DND-41 (cell line): ENCODE data around the gene DNAH11.

Experiments
- ATAC-seq: fragments of 200-7000 bp; cut with Tn5 transposase; 3 replicates; pipeline ENCODE4 v1.9.1; 2021; ENCODE audit warnings: low read depth; ENCODE audit not compliant: insufficient read depth
- DNase-seq: peaks from one replicate; pipeline ENCODE4 v3.0.0-alpha.2; 2020
- H2AFZ ChIP-seq: 2 replicates; pipeline ENCODE4 v1.6.0; 2012; ENCODE audit warnings: low read depth, low read length
- H3K27ac ChIP-seq: 2 replicates; pipeline ENCODE4 v1.5.1; 2012; ENCODE audit warnings: low read length, inconsistent platforms
- H3K27me3 ChIP-seq: fragments of 200-600 bp; sonication (generic); 2 replicates; pipeline ENCODE4 v1.6.0; 2012; ENCODE audit warnings: low read length, mild to moderate bottlenecking, inconsistent platforms; ENCODE audit not compliant: insufficient read depth, poor library complexity
- H3K36me3 ChIP-seq: 2 replicates; pipeline ENCODE4 v1.5.1; 2012; ENCODE audit warnings: low read length, inconsistent platforms; ENCODE audit not compliant: insufficient read depth
- H3K4me1 ChIP-seq: 2 replicates; pipeline ENCODE4 v1.5.1; 2012; ENCODE audit warnings: mild to moderate bottlenecking, low read length; ENCODE audit not compliant: insufficient read depth
- H3K4me2 ChIP-seq: 2 replicates; pipeline ENCODE4 v1.6.0; 2012; ENCODE audit warnings: mild to moderate bottlenecking, moderate library complexity, low read length, inconsistent platforms; ENCODE audit not compliant: insufficient read depth
- H3K4me3 ChIP-seq, 2 experiments: fragments of 200-600 bp in 1 of 2; shearing (Covaris generic) in 1 of 2; 2 replicates each; pipeline ENCODE4 v1.5.1; 2012 to 2016; ENCODE audit warnings: inconsistent platforms in 2 of 2, low read length in 2 of 2, mild to moderate bottlenecking in 2 of 2, low read depth in 1 of 2, moderate library complexity in 1 of 2
- H3K79me2 ChIP-seq: 2 replicates; pipeline ENCODE4 v1.6.0; 2012; ENCODE audit warnings: low read length, inconsistent platforms; ENCODE audit not compliant: insufficient read depth
- H3K9ac ChIP-seq: 2 replicates; pipeline ENCODE4 v1.6.0; 2012; ENCODE audit warnings: low read depth, mild to moderate bottlenecking, inconsistent platforms, low read length, moderate library complexity
- H3K9me3 ChIP-seq: 2 replicates; pipeline ENCODE4 v1.5.1; 2012; ENCODE audit warnings: low read length, moderate library complexity, mild to moderate bottlenecking, inconsistent platforms; ENCODE audit not compliant: insufficient read depth, severe bottlenecking
- H4K20me1 ChIP-seq: 2 replicates; pipeline ENCODE4 v1.6.0; 2012; ENCODE audit warnings: low read length; ENCODE audit not compliant: insufficient read depth
- EZH2 ChIP-seq: IDR thresholded peaks from 3 replicates; pipeline ENCODE4 v1.6.1; 2012; ENCODE audit warnings: borderline replicate concordance, low read depth, mild to moderate bottlenecking, moderate library complexity, low read length, inconsistent platforms; ENCODE audit not compliant: severe bottlenecking
- TF ChIP-seq, protein P1 (sequence below): IDR thresholded peaks from 2 replicates; pipeline ENCODE4 v1.5.1; 2012; ENCODE audit warnings: borderline replicate concordance, low read length, moderate library complexity, mild to moderate bottlenecking; ENCODE audit not compliant: poor library complexity, severe bottlenecking; ENCODE audit errors: extremely low read depth

The DNAH11 gene

DNA sequence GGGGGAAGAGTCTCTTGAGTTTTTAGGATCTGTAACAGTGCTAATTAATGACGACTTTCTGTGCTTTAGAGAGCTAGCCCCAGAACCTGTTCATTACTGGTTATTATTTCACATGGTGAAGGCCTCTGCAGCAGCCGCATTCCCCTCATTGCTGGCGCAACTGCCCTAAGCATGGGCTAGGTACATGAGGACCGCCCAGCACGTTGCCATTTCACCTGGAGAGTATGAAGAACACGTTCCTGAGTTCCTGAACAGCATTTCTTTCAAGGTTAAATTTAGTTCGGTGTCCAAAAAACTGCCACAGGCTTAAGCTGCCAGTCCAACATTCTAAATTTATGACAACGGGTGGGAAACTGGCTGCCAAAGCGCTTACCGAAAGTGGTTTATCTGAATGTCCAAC lies 177.0 kb downstream of the DNAH11 start:
- H3K27me3 ChIP-seq, result peaks cover 4% of the 10 kb centered on the region
- no peak overlapping the region for H3K9ac ChIP-seq
- H3K36me3 ChIP-seq, result no peaks in the 10 kb centered on the region
- H3K4me3 ChIP-seq, result no peak overlapping the region
- H3K9me3 ChIP-seq, result no peaks in the 10 kb centered on the region
- no peak overlapping the region for H2AFZ ChIP-seq
- TF ChIP-seq, protein P1, sequence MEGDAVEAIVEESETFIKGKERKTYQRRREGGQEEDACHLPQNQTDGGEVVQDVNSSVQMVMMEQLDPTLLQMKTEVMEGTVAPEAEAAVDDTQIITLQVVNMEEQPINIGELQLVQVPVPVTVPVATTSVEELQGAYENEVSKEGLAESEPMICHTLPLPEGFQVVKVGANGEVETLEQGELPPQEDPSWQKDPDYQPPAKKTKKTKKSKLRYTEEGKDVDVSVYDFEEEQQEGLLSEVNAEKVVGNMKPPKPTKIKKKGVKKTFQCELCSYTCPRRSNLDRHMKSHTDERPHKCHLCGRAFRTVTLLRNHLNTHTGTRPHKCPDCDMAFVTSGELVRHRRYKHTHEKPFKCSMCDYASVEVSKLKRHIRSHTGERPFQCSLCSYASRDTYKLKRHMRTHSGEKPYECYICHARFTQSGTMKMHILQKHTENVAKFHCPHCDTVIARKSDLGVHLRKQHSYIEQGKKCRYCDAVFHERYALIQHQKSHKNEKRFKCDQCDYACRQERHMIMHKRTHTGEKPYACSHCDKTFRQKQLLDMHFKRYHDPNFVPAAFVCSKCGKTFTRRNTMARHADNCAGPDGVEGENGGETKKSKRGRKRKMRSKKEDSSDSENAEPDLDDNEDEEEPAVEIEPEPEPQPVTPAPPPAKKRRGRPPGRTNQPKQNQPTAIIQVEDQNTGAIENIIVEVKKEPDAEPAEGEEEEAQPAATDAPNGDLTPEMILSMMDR, result no peak
- TF ChIP-seq EZH2, result no peak
- H3K27ac ChIP-seq, result no peak overlapping the region
- ATAC-seq, result no peak
- H3K4me2 ChIP-seq, result no peak overlapping the region
- H4K20me1 ChIP-seq, result no peaks in the 10 kb centered on the region
- H3K4me1 ChIP-seq, result no peaks in the 10 kb centered on the region
- H3K79me2 ChIP-seq, result no peaks in the 10 kb centered on the region
- DNase-seq, result no peak

DNA sequence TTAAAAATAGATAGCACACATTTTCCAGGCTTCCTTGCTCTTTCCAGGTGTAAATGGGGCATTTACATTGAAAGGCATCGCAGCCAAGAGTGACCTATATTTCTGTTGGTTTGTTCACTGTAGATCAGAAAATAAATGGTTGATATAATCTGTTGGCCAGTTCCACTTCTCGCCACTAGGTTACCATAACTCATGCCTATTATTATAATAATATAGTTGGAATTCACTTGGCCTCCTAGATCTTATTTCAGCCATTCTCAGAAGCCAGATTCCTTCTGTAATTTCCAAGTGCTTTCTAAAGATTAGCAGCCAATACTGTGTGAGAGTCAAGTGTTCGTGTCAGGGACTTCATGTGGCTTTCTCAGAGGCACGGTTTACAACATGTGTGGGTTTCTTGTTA lies 179.5 kb downstream of the DNAH11 start:
- Histone ChIP-seq H3K4me3 (no peak overlapping the region), H3K9ac (no peak overlapping the region), H3K79me2 (no peaks in the 10 kb centered on the region), H3K9me3 (no peaks in the 10 kb centered on the region), H3K27ac (no peak overlapping the region), H3K4me2 (no peak overlapping the region), H4K20me1 (no peaks in the 10 kb centered on the region), H3K4me1 (no peaks in the 10 kb centered on the region), H3K36me3 (no peaks in the 10 kb centered on the region), H3K27me3 (no peaks in the 10 kb centered on the region), H2AFZ (no peak overlapping the region)
- DNase-seq, result no peak
- TF ChIP-seq, protein P1, result no peak
- no peak for TF ChIP-seq EZH2
- ATAC-seq, result no peak

DNA sequence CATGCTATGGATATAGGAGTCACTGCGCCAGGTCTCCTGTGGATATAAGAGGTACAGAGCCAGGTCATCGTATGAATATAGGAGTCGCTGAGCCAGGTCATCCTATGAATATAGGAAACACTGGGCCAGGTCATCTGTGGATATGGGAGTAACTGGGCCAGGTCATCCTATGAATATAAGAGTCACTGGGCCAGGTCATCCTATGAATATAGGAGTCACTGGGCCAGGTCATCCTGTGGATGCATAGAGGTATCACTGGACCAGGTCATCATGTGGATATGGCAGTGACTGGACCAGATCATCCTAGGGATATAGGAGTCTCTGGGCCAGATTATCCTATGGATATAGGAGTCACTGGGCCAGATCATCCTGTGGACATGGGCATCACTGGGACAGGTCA lies 181.7 kb downstream of the DNAH11 start:
- H3K27ac ChIP-seq, result no peak overlapping the region
- no peaks in the 10 kb centered on the region for H3K4me1 ChIP-seq
- no peaks in the 10 kb centered on the region for H4K20me1 ChIP-seq
- no peak for ATAC-seq
- H3K27me3 ChIP-seq, result no peaks in the 10 kb centered on the region
- TF ChIP-seq, protein P1, result no peak
- no peak for TF ChIP-seq EZH2
- no peaks in the 10 kb centered on the region for H3K36me3 ChIP-seq
- H2AFZ ChIP-seq, result no peak overlapping the region
- H3K4me3 ChIP-seq, result no peak overlapping the region
- no peaks in the 10 kb centered on the region for H3K9me3 ChIP-seq
- H3K79me2 ChIP-seq, result no peaks in the 10 kb centered on the region
- no peak overlapping the region for H3K9ac ChIP-seq
- no peak for DNase-seq
- no peak overlapping the region for H3K4me2 ChIP-seq

DNA sequence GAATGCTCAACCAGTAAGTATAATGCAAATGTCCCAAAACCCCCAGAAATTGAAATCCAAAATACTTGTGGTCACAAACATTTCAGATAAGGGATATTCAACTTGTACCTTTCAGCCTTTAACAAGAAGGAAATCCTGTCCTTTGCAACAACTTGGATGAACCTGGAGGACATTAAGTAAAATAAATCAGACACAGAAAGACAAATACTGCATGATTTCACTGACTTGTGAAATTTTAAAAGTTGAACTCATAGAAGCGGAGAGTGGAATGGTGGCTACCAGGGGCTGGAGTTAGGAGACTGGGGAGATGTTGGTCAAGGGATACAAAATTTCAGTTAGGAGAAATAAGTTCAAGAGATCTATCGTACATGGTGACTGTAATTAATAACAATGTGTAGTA lies 187.6 kb downstream of the DNAH11 start:
- Histone ChIP-seq H3K27ac (no peak overlapping the region), H4K20me1 (no peaks in the 10 kb centered on the region), H3K4me2 (no peak overlapping the region), H3K36me3 (no peaks in the 10 kb centered on the region), H3K9me3 (no peaks in the 10 kb centered on the region), H3K9ac (no peak overlapping the region), H2AFZ (no peak overlapping the region), H3K79me2 (no peaks in the 10 kb centered on the region), H3K27me3 (no peaks in the 10 kb centered on the region), H3K4me1 (no peaks in the 10 kb centered on the region), H3K4me3 (no peak overlapping the region)
- TF ChIP-seq EZH2, result no peak
- TF ChIP-seq, protein P1, result no peak
- DNase-seq, result no peak
- no peak for ATAC-seq
